ENCODE data around the gene PGA3.
"Not testable (repeated sequence)": the region's sequence is repeated elsewhere in the genome, so short reads cannot be mapped to it uniquely, and the experiment has no call there.

PGA3 gene

DNA sequence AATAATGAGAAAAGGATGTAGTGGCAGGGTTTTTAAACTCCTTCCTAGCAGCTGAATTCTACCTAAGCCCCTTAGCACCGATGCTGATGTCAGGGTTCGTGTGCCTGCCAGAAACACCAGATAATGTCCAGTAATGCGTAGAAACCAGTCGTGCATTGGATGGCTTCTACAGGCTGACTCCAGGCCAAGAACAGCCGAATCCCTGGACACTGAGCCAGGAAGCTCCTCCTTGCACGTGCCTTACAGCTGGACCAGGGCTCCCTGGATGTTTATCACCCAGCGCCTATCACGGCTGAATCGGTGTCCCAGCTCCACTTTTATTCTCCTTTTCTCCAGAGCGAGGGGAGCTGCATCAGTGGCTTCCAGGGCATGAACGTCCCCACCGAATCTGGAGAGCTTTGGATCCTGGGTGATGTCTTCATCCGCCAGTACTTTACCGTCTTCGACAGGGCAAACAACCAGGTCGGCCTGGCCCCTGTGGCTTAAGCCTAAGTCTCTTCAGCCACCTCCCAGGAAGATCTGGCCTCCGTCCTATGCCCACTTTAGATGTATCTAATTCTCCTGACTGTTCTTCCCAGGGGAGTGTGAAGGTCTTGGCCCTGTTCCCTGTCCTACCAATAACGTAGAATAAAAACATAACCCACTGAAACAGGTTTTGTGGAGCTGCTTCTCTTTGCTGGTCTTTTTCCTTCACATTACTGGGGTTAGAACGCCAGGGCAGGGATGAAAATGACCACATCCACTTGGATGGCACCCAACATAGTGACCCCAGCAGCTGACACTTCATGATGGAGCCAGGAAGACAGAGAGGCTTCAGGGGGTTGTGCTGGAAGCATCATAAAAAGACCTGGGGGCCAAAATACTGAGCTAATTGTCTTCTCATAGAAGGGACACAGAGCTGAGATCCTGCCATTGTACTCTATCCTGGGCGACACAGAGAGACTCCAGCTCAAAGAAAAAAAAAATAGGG is 47.8 kb downstream of the PGA3 start:
- not testable (repeated sequence) for DNase-seq (ENCODE audit: low spot score)

GRCh38 chr11:61252332-61252731 is 49.0 kb downstream of the PGA3 start:
- DNase-seq (ENCODE audit: low spot score), result not testable (repeated sequence)

- DNase-seq (ENCODE audit: low spot score), result peak; percentile 57
Measured at GRCh38 chr11:61254403-61255025, 51.2 kb downstream of the PGA3 start.

- DNase-seq (ENCODE audit: low spot score), result no peak
Measured at GRCh38 chr11:61256710-61257482, 53.6 kb downstream of the PGA3 start.

DNA sequence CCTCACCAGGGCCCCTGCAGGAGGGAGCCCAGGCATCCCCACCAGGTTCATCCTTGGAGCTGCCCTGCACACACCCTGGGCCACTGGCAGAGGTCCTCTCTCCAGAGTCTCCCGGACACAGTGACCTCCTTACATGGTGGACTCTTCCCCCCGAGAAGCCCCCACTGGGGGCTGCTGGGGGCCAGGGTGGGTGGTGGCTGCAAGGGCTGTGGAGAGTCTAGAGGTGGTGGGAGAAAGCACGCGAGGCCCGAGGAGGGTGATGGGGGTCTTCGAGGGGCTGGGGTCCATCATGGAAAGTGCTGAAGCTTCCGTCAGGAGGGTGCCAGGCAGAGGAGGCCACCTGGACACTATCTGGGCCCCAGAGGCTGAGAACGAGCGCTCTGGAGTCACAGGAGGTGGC is 55.2 kb downstream of the PGA3 start:
- no peak for DNase-seq (ENCODE audit: low spot score)

DNA sequence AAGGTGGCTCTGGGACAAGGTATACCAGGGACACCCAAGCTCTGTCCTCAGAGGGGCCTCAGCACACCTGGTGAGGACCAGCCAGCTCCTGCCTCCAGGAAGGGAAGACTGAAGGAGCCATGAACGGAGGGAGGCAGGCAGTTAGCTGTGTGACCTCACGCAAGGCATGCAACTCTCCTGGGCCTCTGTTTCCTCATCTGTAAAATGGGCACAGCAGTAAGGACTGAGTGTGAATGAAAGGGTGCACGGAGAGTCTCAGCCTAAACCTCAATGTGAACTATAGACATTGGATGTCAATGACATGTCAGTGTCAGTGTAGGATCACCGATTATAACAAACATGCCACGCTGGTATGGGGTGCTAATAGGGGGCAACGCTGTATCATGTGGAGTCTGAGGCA is 56.0 kb downstream of the PGA3 start:
- no peak for DNase-seq (ENCODE audit: low spot score)
